HCT116 (cell line): ENCODE results near the gene EID1.

Experiments used
- CTCF ChIP-seq, 3 experiments: fragments of 200-600 bp in 1 of 3; sonication (generic) in 1 of 3; IDR thresholded peaks in 2 of 3; conservative IDR thresholded peaks in 1 of 3; 2 replicates each; pipeline ENCODE4 v1.5.1; 2012 to 2017; ENCODE audit warnings: low read depth in 2 of 3, low read length in 2 of 3, antibody characterized with exemption in 1 of 3, borderline replicate concordance in 1 of 3, control low read depth in 1 of 3, mild to moderate bottlenecking in 1 of 3, mixed read lengths in 1 of 3, mixed run types in 1 of 3, moderate library complexity in 1 of 3; ENCODE audit not compliant: insufficient read depth in 1 of 3
- ELF1 ChIP-seq: IDR thresholded peaks from 2 replicates; pipeline ENCODE4 v1.6.1; 2012; ENCODE audit warnings: low read depth, borderline replicate concordance
- EZH2 ChIP-seq: fragments of 200-600 bp; sonication (generic); IDR thresholded peaks from 2 replicates; pipeline ENCODE4 v1.6.1; 2017; ENCODE audit warnings: antibody characterized with exemption, mixed run types
- JUND ChIP-seq: IDR thresholded peaks from 2 replicates; pipeline ENCODE4 v1.6.1; 2012
- MAX ChIP-seq: IDR thresholded peaks from 2 replicates; pipeline ENCODE4 v1.6.1; 2012
- POLR2A ChIP-seq: IDR thresholded peaks from 2 replicates; pipeline ENCODE4 v1.7.0; 2011; ENCODE audit warnings: borderline replicate concordance; ENCODE audit not compliant: insufficient read depth, insufficient read length; ENCODE audit errors: extremely low read depth
- POLR2AphosphoS5 ChIP-seq: IDR thresholded peaks from 2 replicates; pipeline ENCODE4 v1.6.1; 2011; ENCODE audit warnings: mild to moderate bottlenecking, low read depth, low read length, moderate library complexity
- RAD21 ChIP-seq: IDR thresholded peaks from 2 replicates; pipeline ENCODE4 v1.6.1; 2012; ENCODE audit warnings: low read depth, mild to moderate bottlenecking
- REST ChIP-seq: IDR thresholded peaks from 2 replicates; pipeline ENCODE4 v1.6.1; 2012; ENCODE audit warnings: low read depth
- SIN3A ChIP-seq: IDR thresholded peaks from 2 replicates; pipeline ENCODE4 v1.6.1; 2012; ENCODE audit warnings: low read depth
- SP1 ChIP-seq: IDR thresholded peaks from 2 replicates; pipeline ENCODE4 v1.6.1; 2012; ENCODE audit warnings: low read depth
- TCF7L2 ChIP-seq: IDR thresholded peaks from 2 replicates; pipeline ENCODE4 v1.7.0; 2011; ENCODE audit warnings: borderline replicate concordance, inconsistent platforms; ENCODE audit not compliant: insufficient read depth, insufficient read length; ENCODE audit errors: extremely low read depth
- YY1 ChIP-seq: IDR thresholded peaks from 2 replicates; pipeline ENCODE4 v1.6.1; 2011; ENCODE audit warnings: low read length, low read depth, moderate library complexity, mild to moderate bottlenecking; ENCODE audit not compliant: insufficient replicate concordance; ENCODE audit errors: extremely low read depth
- ZNF274 ChIP-seq: fragments of 200-500 bp; sonication (Bioruptor generic); IDR thresholded peaks from 2 replicates; pipeline ENCODE4 v1.6.1; 2014; ENCODE audit warnings: mild to moderate bottlenecking, low read depth, low read length, inconsistent platforms

- TF ChIP-seq EZH2 (no peak), CTCF (IDR thresholded peaks at IDR 0.05 in 2 of 3, conservative IDR thresholded peaks at IDR 0.05 in 1 of 3; ENCODE audit: borderline replicate concordance in 1 of 3, insufficient read depth in 1 of 3, low read depth in 2 of 3, low read length in 2 of 3) (no peak), RAD21 (no peak), ELF1 (no peak), POLR2A (no peak), MAX (no peak), POLR2AphosphoS5 (no peak), ZNF274 (no peak), SP1 (no peak), YY1 (no peak), JUND (no peak), TCF7L2 (no peak), REST (no peak), SIN3A (no peak)
Observed at GRCh38 chr15:48869966-48870365, 8.0 kb upstream of the EID1 start.
